AG04450 (cell line): ENCODE data around the gene INVS. TPM values are rescaled to one million over a fixed set of nuclear protein-coding genes. Genes with fewer than 3 reads are reported as not detected.

Experiments
- CTCF ChIA-PET: fragments of 300-600, 350-600 bp; formaldehyde crosslinking; extraction: SDS; loops from one replicate; lab custom pipeline; 2022; ENCODE audit warnings: antibody characterized with exemption, inconsistent platforms; lab: Charles Lee
- POLR2A ChIA-PET: fragments of 350-600 bp; formaldehyde crosslinking; extraction: SDS; loops from one replicate; lab custom pipeline; 2021; ENCODE audit warnings: antibody characterized with exemption, inconsistent platforms; lab: Yijun Ruan, JAX
- DNase-seq: peaks from one replicate; pipeline ENCODE4 v3.0.0-alpha.2; 2011; ENCODE audit warnings: low read depth, low spot score
- H3K27ac ChIP-seq: one replicate; pipeline ENCODE4 v1.5.1; 2012; ENCODE audit warnings: low read depth, low read length, control low read depth
- H3K27me3 ChIP-seq: one replicate; pipeline ENCODE4 v1.6.0; 2012; ENCODE audit warnings: low read length; ENCODE audit not compliant: control insufficient read depth, insufficient read depth
- H3K4me3 ChIP-seq: 2 replicates; pipeline ENCODE4 v1.5.1; 2011; ENCODE audit warnings: mild to moderate bottlenecking, low read depth, low read length, control low read depth
- H3K9me3 ChIP-seq: 2 replicates; pipeline ENCODE4 v1.5.1; 2012; ENCODE audit warnings: low read length; ENCODE audit not compliant: control insufficient read depth, insufficient read depth
- CTCF ChIP-seq: IDR thresholded peaks from 2 replicates; pipeline ENCODE4 v1.5.1; 2011; ENCODE audit warnings: low read depth, low read length, control low read depth, inconsistent platforms
- polyA minus RNA-seq: library from RNA; depleted of rRNA, polyadenylated mRNA; stranded (reverse); fragments of >200 nt; gene quantifications from 2 replicates; pipeline ENCODE4 v1.2.3, GENCODE V29; 2011; rRNA and poly(A)+ RNA removed
- polyA plus RNA-seq: library from polyadenylated mRNA; depleted of rRNA; stranded (reverse); fragments of >200 nt; gene quantifications from 2 replicates; pipeline ENCODE4 v1.2.3, GENCODE V29; 2011; rRNA removed

The INVS gene
- polyA plus RNA-seq (20.1 and 22.5 TPM in 2 replicates), polyA minus RNA-seq (24.4 and 37.7 TPM in 2 replicates)

GRCh38 chr9:100098887-100099721 is at the start of gene INVS, which contains the start of gene ERP44:
INVS (plus strand) TSS chr9:100099243; CDS start chr9:100104522, 5,279 bp downstream.
ERP44 (minus strand) TSS chr9:100099000; CDS start chr9:100098840, 160 bp downstream.
- H3K27ac ChIP-seq: peak within 1 kb of the TSS; percentile 92
- CTCF ChIA-PET: no interaction called here
- no peak for TF ChIP-seq CTCF
- POLR2A ChIA-PET: interaction anchor here (1.1 kb wide), 1 partner anchor 12 kb away, joined by 4 read pairs; no protein-coding TSS in a partner anchor
- H3K9me3 ChIP-seq: no peaks in the 10 kb centered on the region
- H3K27me3 ChIP-seq: no peaks in the 10 kb centered on the region
- H3K4me3 ChIP-seq: peak within 1 kb of the TSS; percentile 99
- DNase-seq: peak; percentile 96

- ChIA-PET POLR2A (no interaction called here), CTCF (interaction anchor here (0.7 kb wide), 1 partner anchor 35 kb away, joined by 3 read pairs; no protein-coding TSS in a partner anchor)
- Histone ChIP-seq H3K9me3 (no peaks in the 10 kb centered on the region), H3K27me3 (no peaks in the 10 kb centered on the region), H3K4me3 (no peak overlapping the region), H3K27ac (no peak overlapping the region)
- TF ChIP-seq CTCF: no peak
- DNase-seq: no peak
Observed at GRCh38 chr9:100049551-100049950, 49.5 kb upstream of the INVS start.

GRCh38 chr9:100052375-100052774 is 46.7 kb upstream of the INVS start:
- Histone ChIP-seq H3K27me3 (no peaks in the 10 kb centered on the region), H3K9me3 (no peaks in the 10 kb centered on the region), H3K4me3 (no peak overlapping the region), H3K27ac (no peak overlapping the region)
- DNase-seq: no peak
- ChIA-PET POLR2A (no interaction called here), CTCF (no interaction called here)
- no peak for TF ChIP-seq CTCF

- Histone ChIP-seq H3K27me3 (no peaks in the 10 kb centered on the region), H3K9me3 (no peaks in the 10 kb centered on the region), H3K27ac (no peak overlapping the region), H3K4me3 (no peak overlapping the region)
- ChIA-PET POLR2A (no interaction called here), CTCF (interaction anchor here (1.1 kb wide), 1 partner anchor 28 kb away, joined by 3 read pairs; no protein-coding TSS in a partner anchor)
- DNase-seq: no peak
- no peak for TF ChIP-seq CTCF
Observed at GRCh38 chr9:100056561-100056960, 42.5 kb upstream of the INVS start.

GRCh38 chr9:100057624-100058023 is 41.4 kb upstream of the INVS start:
- DNase-seq: no peak
- H3K4me3 ChIP-seq: no peak overlapping the region
- TF ChIP-seq CTCF: no peak
- H3K27me3 ChIP-seq: no peaks in the 10 kb centered on the region
- H3K27ac ChIP-seq: no peak overlapping the region
- ChIA-PET POLR2A (no interaction called here), CTCF (interaction anchor here (1.1 kb wide), 1 partner anchor 29 kb away, joined by 3 read pairs; no protein-coding TSS in a partner anchor)
- no peaks in the 10 kb centered on the region for H3K9me3 ChIP-seq
